ENCODE results near the gene SUPT20HL2.
"Not testable (repeated sequence)": the region's sequence is repeated elsewhere in the genome, so short reads cannot be mapped to it uniquely, and the experiment has no call there.

The SUPT20HL2 gene

GRCh38 chrX:24321741-24322395, 8.0 kb upstream of the SUPT20HL2 start:
- TF ChIP-seq TCF4 (CRISPR knock-in tag; IDR thresholded peaks at IDR 0.05; ENCODE audit: borderline replicate concordance), result no peak
- no peak for ATAC-seq

DNA sequence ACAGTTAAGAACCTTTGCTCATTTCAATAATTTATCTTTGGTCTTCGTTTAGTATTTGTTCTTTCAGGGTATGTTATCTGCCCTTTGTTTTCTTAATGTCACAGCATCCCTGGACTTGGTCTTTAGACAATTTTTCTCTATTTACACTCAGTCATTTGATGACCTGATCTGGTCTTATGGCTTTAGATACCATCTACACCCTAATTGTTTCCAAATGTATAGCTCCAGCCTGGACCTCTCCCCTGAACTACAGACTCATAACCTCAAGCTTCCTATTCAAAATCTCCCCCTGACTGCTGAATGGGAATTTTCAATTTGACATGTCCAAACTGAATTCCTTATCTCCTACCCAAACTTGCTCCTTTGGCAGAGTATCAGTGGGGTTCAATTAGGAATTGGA, 3.7 kb upstream of the SUPT20HL2 start:
- no peak; the same call in 2 of the 3 replicates for ATAC-seq
- TF ChIP-seq, protein P1, sequence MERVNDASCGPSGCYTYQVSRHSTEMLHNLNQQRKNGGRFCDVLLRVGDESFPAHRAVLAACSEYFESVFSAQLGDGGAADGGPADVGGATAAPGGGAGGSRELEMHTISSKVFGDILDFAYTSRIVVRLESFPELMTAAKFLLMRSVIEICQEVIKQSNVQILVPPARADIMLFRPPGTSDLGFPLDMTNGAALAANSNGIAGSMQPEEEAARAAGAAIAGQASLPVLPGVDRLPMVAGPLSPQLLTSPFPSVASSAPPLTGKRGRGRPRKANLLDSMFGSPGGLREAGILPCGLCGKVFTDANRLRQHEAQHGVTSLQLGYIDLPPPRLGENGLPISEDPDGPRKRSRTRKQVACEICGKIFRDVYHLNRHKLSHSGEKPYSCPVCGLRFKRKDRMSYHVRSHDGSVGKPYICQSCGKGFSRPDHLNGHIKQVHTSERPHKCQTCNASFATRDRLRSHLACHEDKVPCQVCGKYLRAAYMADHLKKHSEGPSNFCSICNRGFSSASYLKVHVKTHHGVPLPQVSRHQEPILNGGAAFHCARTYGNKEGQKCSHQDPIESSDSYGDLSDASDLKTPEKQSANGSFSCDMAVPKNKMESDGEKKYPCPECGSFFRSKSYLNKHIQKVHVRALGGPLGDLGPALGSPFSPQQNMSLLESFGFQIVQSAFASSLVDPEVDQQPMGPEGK (CRISPR knock-in tag; IDR thresholded peaks at IDR 0.05; ENCODE audit: borderline replicate concordance), result no peak
- TF ChIP-seq TCF4 (CRISPR knock-in tag; IDR thresholded peaks at IDR 0.05; ENCODE audit: borderline replicate concordance), result peak; percentile 71

- no peak for ATAC-seq
- TF ChIP-seq RARB (CRISPR knock-in tag; IDR thresholded peaks at IDR 0.05) (no peak), OSR1 (CRISPR knock-in tag; IDR thresholded peaks at IDR 0.05) (no peak), TOX (CRISPR knock-in tag; IDR thresholded peaks at IDR 0.05; ENCODE audit: borderline replicate concordance) (no peak), TCF4 (CRISPR knock-in tag; IDR thresholded peaks at IDR 0.05; ENCODE audit: borderline replicate concordance) (no peak), ZFP30 (CRISPR knock-in tag; IDR thresholded peaks at IDR 0.05) (no peak), BACH2 (CRISPR knock-in tag; IDR thresholded peaks at IDR 0.05; ENCODE audit: borderline replicate concordance) (no peak)
These were observed 2.2 kb upstream of the SUPT20HL2 start for GRCh38 chrX:24316111-24316510.

DNA sequence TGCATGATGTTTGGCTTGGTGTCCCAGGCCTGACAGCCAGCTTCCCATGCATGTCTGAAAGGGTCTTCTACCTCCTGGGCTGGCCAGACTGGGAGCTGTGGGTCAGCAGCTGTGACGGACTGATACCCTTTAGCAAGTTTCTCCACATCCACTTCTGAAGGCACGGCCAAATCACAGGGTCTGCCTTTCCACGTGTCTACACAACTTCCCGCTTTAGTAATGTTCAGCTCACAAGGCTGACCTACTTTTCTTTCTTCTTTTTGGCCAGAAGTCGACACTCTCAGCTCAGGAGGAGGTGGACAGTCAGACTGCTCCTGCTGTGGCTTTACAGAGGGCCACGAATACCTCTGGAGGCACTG, 1.6 kb downstream of the SUPT20HL2 start:
- ATAC-seq, result not testable (repeated sequence)

DNA sequence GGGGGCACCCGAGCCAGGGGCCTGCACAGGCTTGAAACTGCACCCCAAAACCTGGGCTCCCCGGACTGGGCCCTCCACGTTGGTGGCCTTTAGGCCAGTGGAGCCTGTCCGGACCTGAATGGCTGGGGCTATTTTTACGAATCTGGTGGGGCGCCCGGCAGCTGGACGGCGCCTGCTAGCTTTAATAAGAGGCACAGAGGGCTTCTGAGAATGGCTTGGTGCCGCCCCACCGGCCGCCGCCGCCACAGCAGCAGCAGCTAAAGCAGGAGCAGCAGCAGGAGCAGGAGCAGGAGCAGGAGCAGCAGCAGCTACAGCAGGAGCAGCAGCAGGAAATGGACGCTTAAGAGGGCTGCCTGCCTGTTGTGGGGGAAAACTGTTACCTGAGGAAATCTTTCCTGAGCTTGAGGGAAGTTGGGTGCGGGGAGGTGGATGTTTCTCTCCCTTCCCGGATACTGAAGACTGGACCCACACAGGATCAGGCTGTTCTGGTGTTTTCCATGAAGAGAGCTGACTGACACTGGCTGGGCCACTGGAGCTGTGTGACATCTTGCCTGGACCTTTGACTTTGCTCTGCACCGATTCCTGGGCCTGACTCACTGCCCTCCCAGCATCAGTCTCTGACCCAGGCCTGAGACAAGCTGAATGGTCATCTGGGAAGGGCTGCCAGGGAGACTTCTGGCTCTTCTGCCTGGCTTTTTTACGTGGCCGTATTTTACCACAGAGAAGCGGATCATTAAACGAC, 2.2 kb downstream of the SUPT20HL2 start:
- ATAC-seq, result not testable (repeated sequence)

DNA sequence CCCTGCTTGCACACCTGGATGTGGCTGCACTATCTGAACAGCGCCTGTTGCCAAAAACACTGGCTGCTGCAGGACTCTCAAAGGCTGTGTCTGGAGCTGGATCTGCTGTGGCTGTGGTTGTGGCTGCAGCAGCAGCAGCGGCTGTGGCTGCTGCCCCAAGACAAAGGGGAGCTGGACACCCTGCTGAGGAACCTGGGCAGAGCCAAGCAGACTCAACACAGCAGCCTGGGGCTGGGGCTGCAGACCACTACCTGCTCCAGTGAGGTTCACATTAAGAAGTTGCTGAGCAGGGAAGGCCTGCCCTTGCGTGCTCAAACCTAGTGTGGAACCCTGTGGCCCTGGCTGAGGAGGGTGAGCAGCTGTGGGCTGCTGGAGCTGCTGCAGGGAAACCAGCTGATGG, 3.0 kb downstream of the SUPT20HL2 start:
- peak; percentile 19; the same call in 1 of the 3 replicates for ATAC-seq

DNA sequence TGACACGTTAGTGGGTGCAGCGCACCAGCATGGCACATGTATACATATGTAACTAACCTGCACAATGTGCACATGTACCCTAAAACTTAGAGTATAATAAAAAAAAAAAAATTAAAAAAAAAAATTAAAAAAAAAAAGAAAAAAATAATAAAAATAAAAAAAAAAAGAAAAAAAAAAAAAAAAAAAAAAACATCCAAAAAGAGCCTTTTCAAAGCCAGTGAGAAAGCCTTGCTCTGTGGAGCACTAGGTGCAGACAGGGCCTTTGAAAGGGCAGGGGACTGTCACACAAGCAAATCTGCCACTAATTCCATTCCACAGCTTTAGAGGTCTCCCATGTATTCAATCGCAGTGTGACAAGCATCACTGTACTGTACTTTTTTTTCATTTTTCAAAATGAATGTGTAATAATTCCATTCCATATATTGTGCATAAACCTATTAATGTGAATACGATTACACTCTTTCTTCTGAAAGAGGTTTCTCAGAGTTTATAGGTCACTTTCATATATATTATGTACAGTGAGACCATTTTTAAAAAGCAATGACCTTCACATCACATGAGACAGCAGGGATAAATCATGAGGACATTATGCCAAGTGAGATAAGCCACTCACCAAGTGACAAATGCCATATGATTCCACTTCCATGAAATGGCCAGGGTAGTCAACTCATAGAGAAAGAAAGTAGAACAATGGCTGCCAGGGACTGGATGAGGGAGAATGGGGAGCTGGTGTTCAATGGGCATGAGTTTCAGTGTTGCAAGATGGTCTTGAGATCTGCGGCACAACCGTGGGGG, 4.1 kb downstream of the SUPT20HL2 start:
- not testable (repeated sequence) for ATAC-seq

DNA sequence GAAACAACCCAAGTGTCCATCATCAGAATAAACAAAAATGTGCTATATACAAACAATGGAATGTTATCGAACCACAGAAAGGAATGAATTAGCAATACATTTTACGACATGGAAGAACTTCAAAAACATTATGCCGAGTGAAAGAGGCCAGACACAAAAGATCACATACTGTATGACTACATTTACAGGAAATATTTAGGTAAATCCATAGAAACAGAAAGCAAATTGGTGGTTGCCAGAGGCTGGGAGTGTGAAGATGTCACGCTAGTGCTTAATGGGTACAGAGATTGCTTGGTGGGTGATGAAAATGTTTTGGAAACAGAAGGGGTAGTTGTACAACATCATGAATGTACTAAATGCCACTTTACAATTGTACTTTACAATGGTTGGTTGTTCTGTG, 5.1 kb downstream of the SUPT20HL2 start:
- ATAC-seq, result not testable (repeated sequence)

DNA sequence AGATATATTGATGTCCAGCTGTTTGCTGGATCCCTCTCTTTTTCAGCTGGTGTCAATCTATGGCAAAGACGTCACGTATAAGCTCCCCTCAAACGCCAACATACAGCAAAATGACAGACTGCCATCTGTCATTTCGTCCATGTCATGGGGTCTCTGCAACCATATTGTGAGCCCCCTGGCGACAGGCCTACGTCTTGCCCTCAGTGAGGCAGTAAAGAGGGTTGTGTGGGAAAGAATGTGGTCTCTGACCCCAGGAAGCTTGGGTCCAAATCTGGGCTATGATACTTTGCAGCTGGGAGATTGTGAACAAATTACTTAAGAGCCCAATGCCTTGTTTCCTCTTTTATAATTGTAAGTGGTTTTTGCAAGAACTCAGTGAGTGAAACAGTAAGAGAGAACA, 7.4 kb downstream of the SUPT20HL2 start:
- TF ChIP-seq, protein P2, sequence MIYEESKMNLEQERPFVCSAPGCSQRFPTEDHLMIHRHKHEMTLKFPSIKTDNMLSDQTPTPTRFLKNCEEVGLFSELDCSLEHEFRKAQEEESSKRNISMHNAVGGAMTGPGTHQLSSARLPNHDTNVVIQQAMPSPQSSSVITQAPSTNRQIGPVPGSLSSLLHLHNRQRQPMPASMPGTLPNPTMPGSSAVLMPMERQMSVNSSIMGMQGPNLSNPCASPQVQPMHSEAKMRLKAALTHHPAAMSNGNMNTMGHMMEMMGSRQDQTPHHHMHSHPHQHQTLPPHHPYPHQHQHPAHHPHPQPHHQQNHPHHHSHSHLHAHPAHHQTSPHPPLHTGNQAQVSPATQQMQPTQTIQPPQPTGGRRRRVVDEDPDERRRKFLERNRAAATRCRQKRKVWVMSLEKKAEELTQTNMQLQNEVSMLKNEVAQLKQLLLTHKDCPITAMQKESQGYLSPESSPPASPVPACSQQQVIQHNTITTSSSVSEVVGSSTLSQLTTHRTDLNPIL (CRISPR knock-in tag; IDR thresholded peaks at IDR 0.05; ENCODE audit: low read depth), result no peak
- TF ChIP-seq ZNF565 (CRISPR knock-in tag; conservative IDR thresholded peaks at IDR 0.05; ENCODE audit: low read depth) (no peak), ZFP30 (CRISPR knock-in tag; IDR thresholded peaks at IDR 0.05) (no peak), ISL1 (CRISPR knock-in tag; IDR thresholded peaks at IDR 0.05) (no peak), GLIS3 (CRISPR knock-in tag; IDR thresholded peaks at IDR 0.05) (no peak), SNAI2 (CRISPR knock-in tag; IDR thresholded peaks at IDR 0.05) (no peak), ARNTL (CRISPR knock-in tag; IDR thresholded peaks at IDR 0.05; ENCODE audit: borderline replicate concordance, low read depth) (no peak), POU6F1 (CRISPR knock-in tag; IDR thresholded peaks at IDR 0.05; ENCODE audit: borderline replicate concordance, low read depth) (no peak), ESRRG (CRISPR knock-in tag; IDR thresholded peaks at IDR 0.05) (no peak)
- TF ChIP-seq, protein P3, sequence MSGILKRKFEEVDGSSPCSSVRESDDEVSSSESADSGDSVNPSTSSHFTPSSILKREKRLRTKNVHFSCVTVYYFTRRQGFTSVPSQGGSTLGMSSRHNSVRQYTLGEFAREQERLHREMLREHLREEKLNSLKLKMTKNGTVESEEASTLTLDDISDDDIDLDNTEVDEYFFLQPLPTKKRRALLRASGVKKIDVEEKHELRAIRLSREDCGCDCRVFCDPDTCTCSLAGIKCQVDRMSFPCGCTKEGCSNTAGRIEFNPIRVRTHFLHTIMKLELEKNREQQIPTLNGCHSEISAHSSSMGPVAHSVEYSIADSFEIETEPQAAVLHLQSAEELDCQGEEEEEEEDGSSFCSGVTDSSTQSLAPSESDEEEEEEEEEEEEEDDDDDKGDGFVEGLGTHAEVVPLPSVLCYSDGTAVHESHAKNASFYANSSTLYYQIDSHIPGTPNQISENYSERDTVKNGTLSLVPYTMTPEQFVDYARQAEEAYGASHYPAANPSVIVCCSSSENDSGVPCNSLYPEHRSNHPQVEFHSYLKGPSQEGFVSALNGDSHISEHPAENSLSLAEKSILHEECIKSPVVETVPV (CRISPR knock-in tag; IDR thresholded peaks at IDR 0.05), result no peak
- TF ChIP-seq, protein P1 (CRISPR knock-in tag; IDR thresholded peaks at IDR 0.05; ENCODE audit: borderline replicate concordance), result no peak
- no peak for ATAC-seq
